ENCODE results near the gene RAD51B.

DNA sequence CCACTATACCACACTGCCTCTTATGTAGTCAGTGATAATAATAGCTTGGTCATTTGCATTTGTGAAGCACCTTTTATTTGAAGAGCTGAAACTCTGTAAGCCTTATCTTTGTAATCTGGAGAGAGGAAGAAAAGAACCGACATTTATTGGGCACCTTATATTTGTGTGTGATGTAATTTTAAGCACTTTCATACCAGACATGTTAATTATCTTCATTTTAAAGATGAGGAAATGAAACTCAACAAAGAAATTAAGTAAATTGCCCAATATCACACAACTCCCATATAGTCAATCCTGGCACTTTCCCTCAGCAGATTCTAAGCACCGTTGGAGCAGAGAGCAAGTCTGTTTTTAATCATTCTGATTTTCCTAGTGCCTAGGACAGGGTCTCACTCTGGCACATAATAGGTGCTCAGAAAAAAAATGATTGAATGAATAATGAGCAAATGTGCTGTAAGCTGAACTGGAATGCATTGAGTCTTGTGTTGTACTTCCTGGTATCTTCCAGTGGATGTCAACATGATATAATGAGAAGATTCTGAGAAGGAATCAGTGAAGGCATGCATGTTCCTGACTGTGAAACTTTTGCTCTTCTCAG, 554.4 kb downstream of the RAD51B start:
- TF ChIP-seq POLR2AphosphoS5 (IDR thresholded peaks at IDR 0.05; ENCODE audit: low read depth, low read length) (no peak), POU2F2 (IDR thresholded peaks at IDR 0.05; ENCODE audit: low read depth, low read length) (no peak), POLR2A (IDR thresholded peaks at IDR 0.05; ENCODE audit: low read depth, low read length) (no peak)

Measured in GM12891 (cell line).